Activated naive CD4-positive, alpha-beta T cell treated with Interleukin-2 at 50 U/mL for 16 hours (primary cell): Measurements from ENCODE around the gene CENPE.

ENCODE experiments used
- DNase-seq: peaks from one replicate; pipeline ENCODE4 v3.0.0-alpha.2; 2020

CENPE gene

GRCh38 chr4:103074744-103075434, 123.3 kb downstream of the CENPE start:
- DNase-seq: no peak

GRCh38 chr4:103073792-103074438, 124.2 kb downstream of the CENPE start:
- no peak for DNase-seq

GRCh38 chr4:103067841-103068547, 130.1 kb downstream of the CENPE start:
- no peak for DNase-seq

GRCh38 chr4:103060453-103061148, 137.5 kb downstream of the CENPE start:
- DNase-seq: no peak
